Stomach (tissue), 9 donors: ENCODE data around the gene HAND2. TPM values are rescaled to one million over a fixed set of nuclear protein-coding genes. Genes with fewer than 3 reads are reported as not detected.

Source experiments
- DNase-seq, 2 donors: peaks; one replicate each; pipeline versions ENCODE4 v3.0.0 to v3.0.0-alpha.2; 2013 to 2019
- H3K27ac ChIP-seq, 5 donors: fragments of 200-600 bp in 4 of 5; sonication (generic) in 4 of 5; one replicate each; pipeline ENCODE4 v1.5.1; 2013 to 2019; ENCODE audit warnings: mild to moderate bottlenecking in 1 of 5, moderate library complexity in 1 of 5
- H3K27me3 ChIP-seq, 3 donors: fragments of 200-600 bp; sonication (generic); one replicate each; pipeline ENCODE4 v1.5.1; 2017 to 2019; ENCODE audit warnings: mixed run types in 1 of 3
- H3K36me3 ChIP-seq, 4 donors: fragments of 200-600 bp; sonication (generic); 1 replicate in 3 of 4; 2 replicates in 1 of 4; pipeline ENCODE4 v1.5.1; 2016 to 2019
- H3K4me1 ChIP-seq, 4 donors: fragments of 200-600 bp; sonication (generic); one replicate each; pipeline ENCODE4 v1.5.1; 2016 to 2019
- H3K4me3 ChIP-seq, 4 donors: fragments of 200-600 bp; sonication (generic) in 3 of 4; one replicate each; pipeline ENCODE4 v1.5.1; 2016 to 2019; ENCODE audit warnings: mild to moderate bottlenecking in 1 of 4
- H3K9me3 ChIP-seq, 4 donors: fragments of 200-600 bp; sonication (generic); one replicate each; pipeline ENCODE4 v1.5.1; 2016 to 2019
- EP300 ChIP-seq: sonication (generic); formaldehyde crosslinking; IDR thresholded peaks from one replicate; pipeline ENCODE4 v1.6.1; 2017; ENCODE audit warnings: antibody characterized with exemption
- POLR2A ChIP-seq, 4 donors: fragments of 450-650 bp; IDR thresholded peaks; one replicate each; pipeline ENCODE4 v1.6.1; 2016; ENCODE audit warnings: antibody characterized with exemption in 4 of 4, control low read depth in 2 of 4, mild to moderate bottlenecking in 1 of 4, moderate library complexity in 1 of 4
- POLR2AphosphoS5 ChIP-seq, 3 donors: sonication (generic); formaldehyde crosslinking; IDR thresholded peaks; one replicate each; pipeline ENCODE4 v1.6.1; 2016; ENCODE audit warnings: antibody characterized with exemption in 3 of 3
- WGBS, 5 donors: extraction: QIAGEN DNeasy Blood & Tissue Kit in 3 of 5; methylation state at CpG; one replicate each; pipeline versions ENCODE4 v1.1.5 to v1.1.7; 2013 to 2018; 5-methylcytosine and 5-hydroxymethylcytosine counted together
- intact Hi-C: fragments of 100-400 bp; cut with DNase I; formaldehyde crosslinking; loops from one replicate; pipeline ENCODE4 v1.15.1; 2023; ENCODE audit warnings: low total_unique reads
- polyA plus RNA-seq, 3 donors: library from polyadenylated mRNA; stranded (reverse); fragments of 200-250 nt; gene quantifications; one replicate each; pipeline ENCODE4 v1.2.3, GENCODE V29; 2013
- total RNA-seq, 5 donors: library from RNA; depleted of rRNA; stranded (reverse); fragments of >200 nt; gene quantifications; one replicate each; pipeline versions ENCODE4 v1.1.0 to v1.2.3, GENCODE V29; 2014 to 2016
- TF ChIP-seq, protein P1 (sequence below), 7 experiments: fragments of 450-650 bp in 4 of 7; fragments of 200-600 bp in 3 of 7; sonication (generic) in 3 of 7; IDR thresholded peaks; one replicate each; pipeline ENCODE4 v1.5.1; 2016 to 2019; ENCODE audit warnings: antibody characterized with exemption in 7 of 7, control low read depth in 2 of 7, mild to moderate bottlenecking in 1 of 7
- donor health status: healthy with polysubstance abuse.
- donor health status: Bipolar disorder and iron deficiency.
- donor health status: healthy.

Gene HAND2
- total and polyA plus RNA-seq, 8 donors = 1.9 to 234 (median 19.6) TPM

DNA sequence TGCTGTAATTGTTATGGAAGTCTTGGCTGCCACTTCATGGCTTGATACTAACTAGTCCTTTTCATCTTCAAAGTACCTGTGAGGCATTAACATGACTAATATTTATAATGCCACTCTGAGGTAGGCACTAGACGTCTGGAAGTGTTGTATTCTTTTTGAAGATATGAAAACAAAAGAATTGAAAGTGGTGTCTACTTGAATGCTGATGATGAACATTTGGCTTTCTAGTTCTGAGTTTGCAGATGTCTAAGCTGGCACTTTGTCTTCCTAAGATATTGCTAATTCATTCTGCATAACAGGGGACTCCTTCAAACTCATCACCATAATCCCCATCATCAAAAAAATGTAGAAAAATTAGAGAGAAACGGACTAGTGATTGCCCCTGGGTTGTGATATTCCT, 41.6 kb upstream of the HAND2 start:
- intact Hi-C loops = no loop called here
- H3K4me1 ChIP-seq = peaks cover 0 to 14% (median 3%) of the 10 kb centered on the region in 4 donors

DNA sequence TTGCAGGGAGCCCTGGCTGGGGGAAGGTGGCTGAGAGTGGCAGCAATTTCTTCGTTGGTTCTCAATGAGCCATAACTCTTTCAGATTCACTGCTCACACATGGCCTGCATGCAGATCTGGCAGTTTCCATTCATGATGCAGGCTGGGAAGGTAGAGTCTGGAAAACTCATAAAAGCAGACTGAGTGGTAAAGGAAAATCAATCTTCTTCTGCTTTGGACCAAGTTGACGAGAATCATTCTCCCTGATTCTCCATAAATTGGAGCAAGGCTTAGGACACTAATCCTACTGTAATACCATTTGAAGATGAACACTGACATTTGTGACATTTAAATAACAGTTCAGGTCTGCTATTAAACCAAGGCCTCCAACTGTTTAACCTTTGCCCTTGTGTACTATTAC, 35.3 kb upstream of the HAND2 start:
- Histone ChIP-seq H3K4me1 (peaks cover 0 to 20% (median 0%) of the 10 kb centered on the region in 4 donors), H3K27me3 (no peaks in the 10 kb centered on the region), H3K4me3 (no peak overlapping the region), H3K36me3 (no peaks in the 10 kb centered on the region), H3K9me3 (no peaks in the 10 kb centered on the region), H3K27ac (no peak overlapping the region)
- intact Hi-C loops = no loop called here
- DNase-seq = no peak
- TF ChIP-seq POLR2AphosphoS5 (IDR thresholded peaks at IDR 0.05) (no peak), EP300 (no peak), POLR2A (IDR thresholded peaks at IDR 0.05) (no peak)
- TF ChIP-seq, protein P1, sequence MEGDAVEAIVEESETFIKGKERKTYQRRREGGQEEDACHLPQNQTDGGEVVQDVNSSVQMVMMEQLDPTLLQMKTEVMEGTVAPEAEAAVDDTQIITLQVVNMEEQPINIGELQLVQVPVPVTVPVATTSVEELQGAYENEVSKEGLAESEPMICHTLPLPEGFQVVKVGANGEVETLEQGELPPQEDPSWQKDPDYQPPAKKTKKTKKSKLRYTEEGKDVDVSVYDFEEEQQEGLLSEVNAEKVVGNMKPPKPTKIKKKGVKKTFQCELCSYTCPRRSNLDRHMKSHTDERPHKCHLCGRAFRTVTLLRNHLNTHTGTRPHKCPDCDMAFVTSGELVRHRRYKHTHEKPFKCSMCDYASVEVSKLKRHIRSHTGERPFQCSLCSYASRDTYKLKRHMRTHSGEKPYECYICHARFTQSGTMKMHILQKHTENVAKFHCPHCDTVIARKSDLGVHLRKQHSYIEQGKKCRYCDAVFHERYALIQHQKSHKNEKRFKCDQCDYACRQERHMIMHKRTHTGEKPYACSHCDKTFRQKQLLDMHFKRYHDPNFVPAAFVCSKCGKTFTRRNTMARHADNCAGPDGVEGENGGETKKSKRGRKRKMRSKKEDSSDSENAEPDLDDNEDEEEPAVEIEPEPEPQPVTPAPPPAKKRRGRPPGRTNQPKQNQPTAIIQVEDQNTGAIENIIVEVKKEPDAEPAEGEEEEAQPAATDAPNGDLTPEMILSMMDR (IDR thresholded peaks at IDR 0.05) = no peak
- 68 to 84% (median 80%) methylated on average over 2 of the region's 2 CpGs for WGBS, 5 donors

More for the DNA sequence above, 41.6 kb upstream of the HAND2 start:
- Histone ChIP-seq H3K36me3 (no peaks in the 10 kb centered on the region), H3K4me3 (no peak overlapping the region), H3K27me3 (no peaks in the 10 kb centered on the region), H3K9me3 (no peaks in the 10 kb centered on the region), H3K27ac (no peak overlapping the region)
- DNase-seq = peak in 1 of 2 donors; percentile 14
- 34 to 61% (median 46%) methylated on average over 2 of the region's 2 CpGs for WGBS, 5 donors
- TF ChIP-seq POLR2AphosphoS5 (IDR thresholded peaks at IDR 0.05) (no peak), POLR2A (IDR thresholded peaks at IDR 0.05) (no peak), EP300 (no peak)
- TF ChIP-seq, protein P1 (IDR thresholded peaks at IDR 0.05) = no peak

DNA sequence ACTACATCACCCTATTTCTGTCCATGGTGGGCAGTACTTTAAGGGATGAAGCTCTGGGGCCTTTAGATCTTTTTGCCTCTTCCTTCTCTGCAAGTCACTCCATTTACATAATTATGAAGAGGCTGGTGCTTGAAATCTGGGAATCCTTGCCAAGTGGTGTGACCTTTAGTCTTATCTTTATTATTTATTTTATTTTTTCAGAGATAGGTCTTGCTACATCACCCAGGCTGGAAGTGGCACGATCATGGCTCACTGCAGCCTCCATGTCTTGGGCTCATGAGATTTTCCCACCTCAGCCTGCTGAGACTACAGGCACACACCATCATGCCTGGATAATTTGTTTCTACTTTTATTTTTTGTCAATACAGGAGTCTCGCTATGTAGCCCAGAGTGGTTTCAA, 34.4 kb upstream of the HAND2 start:
- WGBS, 5 donors = 63 to 70% (median 63%) methylated on average over 2 of the region's 2 CpGs
- no peaks in the 10 kb centered on the region for H3K9me3 ChIP-seq
- peaks cover 0 to 19% (median 0%) of the 10 kb centered on the region in 4 donors for H3K4me1 ChIP-seq
- H3K36me3 ChIP-seq = no peaks in the 10 kb centered on the region
- H3K27me3 ChIP-seq = no peaks in the 10 kb centered on the region
- no peak overlapping the region for H3K4me3 ChIP-seq
- DNase-seq = no peak
- TF ChIP-seq POLR2AphosphoS5 (IDR thresholded peaks at IDR 0.05) (no peak), POLR2A (IDR thresholded peaks at IDR 0.05) (no peak), EP300 (no peak)
- TF ChIP-seq, protein P1 (IDR thresholded peaks at IDR 0.05) = no peak
- H3K27ac ChIP-seq = peak overlapping the region in 1 of 5 donors; percentile 1
- intact Hi-C loops = no loop called here

DNA sequence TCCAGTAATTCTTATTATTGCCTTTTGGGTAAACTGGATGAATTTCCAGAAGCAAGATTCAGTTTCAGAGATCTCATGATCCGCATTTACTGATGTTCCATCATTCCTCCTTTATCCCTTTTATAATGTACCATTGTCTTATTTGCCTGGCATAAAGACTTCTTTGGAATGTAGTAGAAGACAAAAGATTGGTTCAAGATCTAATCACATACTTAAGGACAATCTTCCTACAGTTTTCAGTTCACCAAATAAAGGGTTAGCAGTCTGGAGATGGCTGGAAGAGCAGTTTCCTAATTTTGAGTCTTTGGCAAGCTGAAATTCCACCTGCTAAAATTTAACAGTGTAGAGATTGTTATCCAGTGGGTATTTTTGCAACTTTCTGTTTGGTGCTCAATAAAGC, 30.9 kb upstream of the HAND2 start:
- Histone ChIP-seq H3K9me3 (no peaks in the 10 kb centered on the region), H3K27me3 (peaks cover 0 to 5% (median 0%) of the 10 kb centered on the region in 3 donors), H3K36me3 (no peaks in the 10 kb centered on the region), H3K4me3 (no peak overlapping the region), H3K27ac (no peak overlapping the region), H3K4me1 (peaks cover 0 to 27% (median 0%) of the 10 kb centered on the region in 4 donors)
- 81 to 93% (median 90%) methylated on average over 1 of the region's 1 CpG for WGBS, 5 donors
- no peak for DNase-seq
- TF ChIP-seq, protein P1 (IDR thresholded peaks at IDR 0.05) = no peak
- TF ChIP-seq POLR2AphosphoS5 (IDR thresholded peaks at IDR 0.05) (no peak), POLR2A (IDR thresholded peaks at IDR 0.05) (no peak), EP300 (no peak)
- intact Hi-C loops = no loop called here
